ENCODE measurements around the gene RGS6.

- TF ChIP-seq CTCF (conservative IDR thresholded peaks at IDR 0.05; ENCODE audit: low read length) (no peak), EZH2phosphoT487 (IDR thresholded peaks at IDR 0.05; ENCODE audit: borderline replicate concordance, low read depth, low read length) (no peak)
Observed at GRCh38 chr14:72565917-72566316, 633.7 kb downstream of the RGS6 start.

Data from OCI-LY7 (cell line).